COLO668 (cell line): Measurements from ENCODE around the gene PTPRN2.

Experiments
- DNase-seq: peaks from one replicate; lab custom pipeline; 2025; ENCODE audit not compliant: unreplicated experiment; lab: John Stamatoyannopoulos, UW

PTPRN2 gene

DNA sequence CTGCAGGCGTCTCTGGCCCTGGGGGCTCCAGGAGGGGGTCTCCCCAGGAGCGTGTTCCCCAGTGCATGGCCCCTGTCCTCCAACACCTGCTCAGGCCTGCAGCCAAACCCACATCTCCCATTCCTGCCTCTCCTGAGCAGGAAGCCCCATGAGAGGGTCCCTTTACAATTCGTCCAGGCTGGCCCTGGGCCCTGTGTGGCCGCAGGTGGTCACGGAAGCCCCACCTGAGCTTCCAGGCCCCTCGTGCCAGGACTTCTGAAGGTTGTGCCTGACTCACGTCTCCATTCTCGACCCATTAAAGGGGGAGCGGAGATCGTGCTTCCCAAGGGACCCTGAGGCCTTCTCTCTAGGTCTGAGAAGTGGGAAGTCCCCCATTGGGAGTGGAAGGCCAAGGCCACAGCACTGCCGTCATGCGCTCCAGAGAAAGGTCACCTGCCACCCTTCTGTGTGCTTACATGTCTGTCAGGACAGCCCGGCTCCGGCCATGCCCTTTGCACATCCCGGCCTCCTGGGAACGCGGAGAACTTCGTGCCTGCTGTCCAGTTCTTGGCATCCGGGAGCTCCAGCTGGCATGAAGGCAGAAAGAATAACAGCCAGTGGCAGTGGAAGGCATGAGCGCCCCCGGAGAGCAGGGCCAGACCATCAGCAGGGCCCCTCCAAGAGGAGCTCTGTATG is 868.5 kb downstream of the PTPRN2 start:
- no peak for DNase-seq

DNA sequence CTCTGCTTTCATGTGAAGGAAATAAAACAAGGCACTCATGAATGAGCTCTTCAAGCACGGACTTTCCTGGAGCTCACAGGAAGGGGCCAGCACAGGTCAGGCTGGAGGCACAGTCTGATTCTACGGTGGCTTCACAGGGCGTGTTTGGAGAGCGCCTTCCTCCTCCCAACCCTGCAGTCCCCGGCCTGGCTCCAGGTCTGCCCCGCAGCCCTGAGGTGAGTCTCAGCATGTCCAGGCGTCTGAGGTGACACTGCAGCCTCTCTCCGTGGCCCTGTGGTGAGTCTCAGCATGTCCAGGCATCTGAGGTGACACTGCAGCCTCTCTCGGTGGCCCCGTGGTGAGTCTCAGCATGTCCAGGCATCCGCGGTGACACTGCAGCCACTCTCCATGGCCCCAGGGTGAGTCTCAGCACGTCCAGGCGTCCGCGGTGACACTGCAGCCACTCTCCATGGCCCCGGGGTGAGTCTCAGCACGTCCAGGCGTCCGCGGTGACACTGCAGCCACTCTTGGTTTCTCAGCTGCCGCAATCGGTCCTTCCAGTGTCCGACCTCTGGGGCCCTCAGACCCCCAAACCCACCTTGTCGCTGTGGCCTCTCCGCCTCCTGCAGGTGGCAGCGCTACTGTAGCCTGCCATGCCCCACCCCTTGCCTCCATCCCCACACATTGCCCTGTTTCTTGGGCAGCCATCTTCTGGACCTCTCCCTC is 869.2 kb downstream of the PTPRN2 start:
- DNase-seq = no peak

GRCh38 chr7:157717211-157718174 is 870.1 kb downstream of the PTPRN2 start:
- DNase-seq = no peak

GRCh38 chr7:157715938-157716280 is 871.7 kb downstream of the PTPRN2 start:
- no peak for DNase-seq

DNA sequence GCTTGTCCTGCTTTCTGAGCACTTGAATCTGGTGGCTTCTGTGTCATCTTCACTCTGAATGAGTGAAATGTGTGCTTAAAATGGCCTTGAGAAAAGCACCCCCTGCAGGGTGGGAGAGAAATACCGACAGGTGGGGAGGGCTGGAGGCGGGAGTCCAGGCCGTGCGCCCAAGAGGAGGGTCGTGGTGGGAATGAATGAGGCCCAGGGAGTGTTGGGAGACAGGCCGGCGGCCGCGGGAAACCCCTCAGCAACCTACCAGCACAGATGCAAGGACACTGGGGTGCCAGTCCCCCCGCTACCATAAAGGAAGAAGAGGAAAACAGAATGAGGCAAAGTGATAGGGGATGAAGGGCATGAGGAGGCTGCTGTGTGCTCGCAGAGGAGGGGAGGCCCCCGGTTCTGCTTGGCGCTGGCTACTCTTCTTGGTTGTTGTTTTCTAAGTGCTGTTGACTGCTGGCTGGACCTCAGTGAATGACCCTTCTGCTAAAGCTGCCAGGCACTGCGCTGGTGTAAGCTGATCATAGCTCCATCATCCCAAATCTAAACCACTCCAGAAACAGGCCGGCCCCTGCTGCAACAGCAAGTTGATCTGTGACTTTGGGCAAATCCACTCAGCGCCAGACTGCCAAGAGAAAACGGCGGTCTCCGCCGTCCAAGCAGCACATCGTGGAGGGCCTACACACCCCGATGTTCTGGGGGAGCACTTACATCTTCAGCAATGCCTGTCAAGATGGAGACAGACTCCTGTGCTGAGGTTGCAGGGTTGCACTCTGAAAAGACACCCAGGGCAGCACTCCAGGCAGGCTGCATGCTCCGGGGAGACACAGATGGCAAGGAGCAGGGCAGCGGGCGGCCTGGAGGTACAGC is 872.3 kb downstream of the PTPRN2 start:
- DNase-seq = no peak

- no peak for DNase-seq
These were observed 873.2 kb downstream of the PTPRN2 start for GRCh38 chr7:157714166-157715070.

DNA sequence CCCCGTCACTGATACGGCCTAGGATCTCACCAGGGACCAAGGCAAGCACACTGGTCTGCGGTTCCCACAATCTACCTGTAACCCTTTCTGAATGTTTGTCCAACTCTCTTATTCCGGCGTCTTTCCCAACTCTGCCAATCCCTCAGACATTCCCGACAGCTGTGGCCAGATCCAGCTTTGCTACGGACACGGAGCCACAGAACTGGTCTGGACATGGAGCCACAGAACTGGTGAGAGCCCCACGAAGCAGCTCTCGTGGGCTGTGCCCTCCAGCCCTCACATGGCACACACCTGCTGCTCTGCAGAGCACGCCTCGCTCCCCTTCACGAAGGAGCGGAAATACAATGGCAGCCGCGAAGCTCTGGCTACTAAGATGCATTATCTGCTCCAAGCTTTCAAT is 874.0 kb downstream of the PTPRN2 start:
- DNase-seq = no peak

GRCh38 chr7:157712666-157713235 is 874.9 kb downstream of the PTPRN2 start:
- DNase-seq = no peak

- no peak for DNase-seq
These were observed 876.2 kb downstream of the PTPRN2 start for GRCh38 chr7:157711353-157711888.

GRCh38 chr7:157710396-157710795 is 877.2 kb downstream of the PTPRN2 start:
- no peak for DNase-seq

DNA sequence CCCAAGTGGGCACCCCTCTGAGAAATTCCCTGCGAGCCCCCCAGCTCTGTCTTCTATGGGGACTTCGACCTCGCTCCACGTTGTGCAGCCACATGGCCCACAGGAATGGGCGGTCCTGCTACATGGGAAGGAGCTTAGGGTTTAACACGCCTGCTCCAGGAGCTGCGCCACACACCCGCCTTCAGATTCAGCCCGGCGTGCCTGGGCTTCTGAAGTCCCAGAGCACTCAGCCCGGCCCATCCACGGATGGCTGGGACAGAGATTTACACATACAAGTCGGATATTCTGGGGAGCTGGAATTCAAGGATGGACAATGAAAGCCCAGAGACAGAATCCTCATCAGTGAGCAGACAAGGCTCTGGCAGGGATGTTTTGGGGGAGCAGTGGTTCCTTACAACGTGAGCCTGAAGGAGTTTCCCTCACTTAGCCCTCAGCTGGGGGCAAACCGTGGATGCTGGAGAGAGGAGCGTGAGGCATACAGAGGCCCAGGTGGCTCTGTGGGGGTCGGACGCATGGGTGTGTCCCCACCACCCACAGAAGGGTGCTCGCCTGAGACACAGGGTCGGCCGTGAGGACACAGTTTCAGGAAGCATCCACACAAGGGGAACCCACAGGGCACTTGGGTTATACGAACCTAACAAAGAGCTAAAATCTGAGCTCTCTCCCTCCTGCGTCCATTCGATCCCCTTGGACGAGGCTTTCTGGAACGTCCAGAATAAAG is 877.9 kb downstream of the PTPRN2 start:
- no peak for DNase-seq

DNA sequence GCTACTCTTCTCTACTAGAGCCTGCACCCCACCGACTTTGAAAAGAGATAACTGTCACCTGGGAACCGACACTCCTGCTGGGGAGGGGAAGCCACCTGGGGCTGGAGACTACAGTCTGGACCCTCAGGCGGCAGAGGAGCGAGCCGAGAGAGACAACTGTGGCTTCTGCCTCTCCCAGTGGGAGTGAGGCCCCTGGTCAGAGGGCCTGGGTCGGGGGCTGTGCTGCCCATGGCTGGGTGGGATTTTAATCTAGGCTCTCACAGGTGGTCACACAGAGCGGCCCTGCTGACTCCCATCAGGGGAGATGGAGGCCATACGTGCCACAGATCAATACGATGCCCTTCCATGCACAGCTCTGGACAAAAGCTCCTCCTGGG is 878.7 kb downstream of the PTPRN2 start:
- DNase-seq = no peak

DNA sequence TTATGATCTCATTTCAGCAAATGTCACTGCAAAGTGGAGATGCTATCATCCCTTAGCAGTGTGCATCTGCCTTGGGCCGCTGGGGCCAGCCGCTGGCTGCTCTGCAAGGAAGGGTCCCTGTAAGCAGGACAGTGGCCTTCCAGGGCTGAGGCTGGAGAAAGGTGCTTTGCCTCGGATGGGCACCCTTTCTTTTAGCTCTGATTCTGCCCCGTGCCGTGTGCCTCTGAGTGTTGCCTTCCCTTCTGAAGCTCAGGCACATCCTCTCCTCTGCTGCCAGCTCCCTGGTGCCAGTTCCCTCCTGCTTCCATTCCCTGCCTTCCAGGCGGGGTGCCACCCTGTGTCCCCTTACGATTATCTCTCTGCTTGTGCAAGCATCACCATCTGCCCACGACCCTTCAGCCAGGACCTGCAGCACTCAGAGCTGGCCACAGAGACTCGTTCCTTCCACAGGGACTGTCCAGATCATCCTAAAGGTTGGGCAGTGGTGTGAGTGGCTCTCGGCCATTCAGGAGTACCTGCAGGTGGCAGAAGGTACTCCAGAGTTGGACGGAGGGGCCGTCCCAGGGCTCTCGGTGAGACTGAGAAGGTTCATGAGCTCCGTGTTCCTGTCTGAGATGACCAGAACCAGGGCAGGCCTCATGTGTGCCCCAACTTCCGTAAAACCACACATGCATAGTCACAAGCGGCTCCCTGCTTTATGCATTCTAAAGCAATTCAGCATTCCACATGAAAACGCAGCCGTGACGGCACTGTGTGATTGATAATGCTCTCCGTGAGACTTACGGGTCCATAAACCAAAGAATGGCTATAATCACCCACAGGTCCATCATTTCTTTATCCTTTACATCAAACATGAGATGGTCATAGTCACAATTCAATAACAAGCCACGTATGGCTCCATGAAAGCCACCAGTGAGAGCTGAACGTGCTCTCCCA is 879.4 kb downstream of the PTPRN2 start:
- no peak for DNase-seq

- DNase-seq = no peak
These were observed 883.3 kb downstream of the PTPRN2 start for GRCh38 chr7:157704365-157704764.

GRCh38 chr7:157703534-157704195 is 884.0 kb downstream of the PTPRN2 start:
- no peak for DNase-seq

DNA sequence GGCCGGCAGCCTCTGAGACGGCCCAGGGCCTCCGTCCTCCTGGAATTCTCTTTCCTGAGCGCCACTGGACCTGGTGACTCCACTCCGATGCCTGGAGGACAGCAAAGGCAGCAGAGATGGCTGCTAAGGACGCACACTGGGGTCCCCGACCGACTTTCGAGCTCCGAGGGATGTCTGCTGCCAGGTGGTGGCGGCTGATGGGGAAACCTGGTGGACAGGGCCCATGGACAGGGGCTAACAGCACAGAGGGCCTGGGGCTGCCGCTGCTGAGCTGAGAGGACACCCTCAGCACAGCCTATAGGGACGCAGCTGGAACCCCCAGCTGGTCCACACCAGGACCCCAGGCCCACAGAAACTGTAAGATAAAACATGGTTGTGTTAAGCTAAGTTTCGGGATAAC is 884.5 kb downstream of the PTPRN2 start:
- no peak for DNase-seq
